Astrocyte (in vitro differentiated cells and primary cell): ENCODE measurements around the gene IMMP2L. TPM values are rescaled to one million over a fixed set of nuclear protein-coding genes. Genes with fewer than 3 reads are reported as not detected.

Source experiments
- DNase-seq: peaks from one replicate; pipeline ENCODE4 v3.0.0-alpha.2; 2010; ENCODE audit warnings: low read depth
- FAIRE-seq: peaks from 2 replicates; lab custom pipeline; 2011; peaks lifted over from hg19 to GRCh38; lab: Jason Lieb, UNC
- H2AFZ ChIP-seq: 2 replicates; pipeline ENCODE4 v1.6.0; 2012; ENCODE audit warnings: low read depth, low read length, inconsistent platforms
- H3K27ac ChIP-seq: 2 replicates; pipeline ENCODE4 v1.5.1; 2011; ENCODE audit warnings: low read depth, low read length, inconsistent platforms
- H3K27me3 ChIP-seq: 2 replicates; pipeline ENCODE4 v1.6.0; 2011; ENCODE audit warnings: low read length, inconsistent platforms; ENCODE audit not compliant: insufficient read depth
- H3K36me3 ChIP-seq: 2 replicates; pipeline ENCODE4 v1.5.1; 2011; ENCODE audit warnings: low read length, inconsistent platforms; ENCODE audit not compliant: insufficient read depth
- H3K4me1 ChIP-seq: 2 replicates; pipeline ENCODE4 v1.5.1; 2011; ENCODE audit warnings: low read length, inconsistent platforms; ENCODE audit not compliant: insufficient read depth
- H3K4me2 ChIP-seq: 2 replicates; pipeline ENCODE4 v1.6.0; 2012; ENCODE audit warnings: low read length, inconsistent platforms
- H3K4me3 ChIP-seq: 2 replicates; pipeline ENCODE4 v1.5.1; 2011; ENCODE audit warnings: low read depth, mild to moderate bottlenecking, low read length, inconsistent platforms; ENCODE audit not compliant: insufficient read depth
- H3K79me2 ChIP-seq: 2 replicates; pipeline ENCODE4 v1.6.0; 2012; ENCODE audit warnings: mild to moderate bottlenecking, low read length, inconsistent platforms; ENCODE audit not compliant: insufficient read depth
- H3K9ac ChIP-seq: 2 replicates; pipeline ENCODE4 v1.6.0; 2012; ENCODE audit warnings: mild to moderate bottlenecking, low read length, inconsistent platforms
- H3K9me3 ChIP-seq: 2 replicates; pipeline ENCODE4 v1.5.1; 2012; ENCODE audit warnings: low read depth, mild to moderate bottlenecking, low read length, inconsistent platforms; ENCODE audit not compliant: insufficient read depth
- H4K20me1 ChIP-seq: 2 replicates; pipeline ENCODE4 v1.6.0; 2012; ENCODE audit warnings: low read length, inconsistent platforms; ENCODE audit not compliant: insufficient read depth
- H3K27ac Mint-ChIP-seq: one replicate; pipeline ENCODE4 v1.8.0; 2021; ENCODE audit warnings: mild to moderate bottlenecking, mixed read lengths; ENCODE audit not compliant: unreplicated experiment
- H3K27me3 Mint-ChIP-seq: one replicate; pipeline ENCODE4 v1.8.0; 2021; ENCODE audit warnings: low read depth, mixed read lengths; ENCODE audit not compliant: unreplicated experiment
- H3K36me3 Mint-ChIP-seq: one replicate; pipeline ENCODE4 v1.8.0; 2021; ENCODE audit warnings: low read depth, mixed read lengths; ENCODE audit not compliant: unreplicated experiment
- H3K4me1 Mint-ChIP-seq: one replicate; pipeline ENCODE4 v1.8.0; 2021; ENCODE audit warnings: low read depth, mixed read lengths; ENCODE audit not compliant: unreplicated experiment
- H3K4me3 Mint-ChIP-seq: one replicate; pipeline ENCODE4 v1.8.0; 2021; ENCODE audit warnings: mild to moderate bottlenecking, moderate library complexity, mixed read lengths; ENCODE audit not compliant: unreplicated experiment
- H3K9me3 Mint-ChIP-seq: one replicate; pipeline ENCODE4 v1.8.0; 2021; ENCODE audit warnings: mild to moderate bottlenecking, mixed read lengths; ENCODE audit not compliant: unreplicated experiment
- EZH2 ChIP-seq: IDR thresholded peaks from 2 replicates; pipeline ENCODE4 v1.6.1; 2012; ENCODE audit warnings: mild to moderate bottlenecking, low read length, inconsistent platforms; ENCODE audit not compliant: insufficient read depth
- total RNA-seq: library from RNA; stranded (reverse); gene quantifications from 2 replicates; pipeline ENCODE4 v1.2.1, GENCODE V29; 2021
- TF ChIP-seq, protein P1 (sequence below): IDR thresholded peaks from 2 replicates; pipeline ENCODE4 v1.5.1; 2011; ENCODE audit warnings: low read depth, mild to moderate bottlenecking, inconsistent platforms, low read length, moderate library complexity; ENCODE audit not compliant: insufficient read depth

Gene IMMP2L
- total RNA-seq, 1 donor from 2014 or later, result 13.8 TPM

DNA sequence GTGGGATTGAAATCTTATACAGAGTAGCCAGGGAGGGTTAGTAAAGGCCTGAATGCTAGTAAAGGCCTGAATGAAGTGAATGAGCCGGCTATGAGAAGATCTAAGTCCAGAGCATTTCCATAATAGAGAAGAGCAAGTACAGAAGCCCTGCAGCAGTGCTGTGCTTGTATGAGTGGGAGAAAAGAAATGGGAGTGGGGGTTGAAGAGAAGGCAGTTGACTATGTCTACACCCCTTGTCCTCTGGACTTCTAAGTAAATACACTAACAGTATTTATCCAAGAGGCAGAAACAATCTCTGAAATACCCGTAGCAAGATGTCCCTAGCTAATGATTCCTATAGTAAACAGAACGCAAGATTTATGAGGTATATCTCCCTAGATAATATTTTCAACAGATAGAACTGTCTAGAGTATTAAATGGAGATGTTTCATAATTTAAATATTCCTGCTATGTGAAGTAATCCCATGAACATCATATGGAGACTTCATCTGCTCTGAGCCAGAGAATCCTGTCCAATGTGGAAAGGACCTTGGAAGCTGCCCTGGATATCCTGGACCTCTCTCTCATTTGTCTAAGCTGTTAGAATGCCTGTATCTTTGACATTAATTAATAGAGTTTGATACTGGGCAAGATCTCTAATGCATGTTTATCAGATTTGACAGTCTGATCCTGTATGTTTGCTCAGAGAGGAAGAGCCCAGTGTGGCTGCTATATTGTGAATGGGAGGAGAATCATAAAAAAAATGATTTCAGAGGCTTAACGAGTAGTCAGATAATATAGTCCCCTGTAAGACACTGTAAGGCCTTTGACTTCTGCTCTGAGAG lies 299.8 kb downstream of the IMMP2L start:
- Histone ChIP-seq H3K9me3 (no peaks in the 10 kb centered on the region), H3K4me3 (no peak overlapping the region), H3K36me3 (no peaks in the 10 kb centered on the region), H3K4me1 (no peaks in the 10 kb centered on the region), H3K4me2 (no peak overlapping the region), H2AFZ (no peak overlapping the region), H3K79me2 (no peaks in the 10 kb centered on the region), H3K9ac (no peak overlapping the region), H3K27me3 (no peaks in the 10 kb centered on the region), H4K20me1 (no peaks in the 10 kb centered on the region), H3K27ac (no peak overlapping the region)
- TF ChIP-seq, protein P1, sequence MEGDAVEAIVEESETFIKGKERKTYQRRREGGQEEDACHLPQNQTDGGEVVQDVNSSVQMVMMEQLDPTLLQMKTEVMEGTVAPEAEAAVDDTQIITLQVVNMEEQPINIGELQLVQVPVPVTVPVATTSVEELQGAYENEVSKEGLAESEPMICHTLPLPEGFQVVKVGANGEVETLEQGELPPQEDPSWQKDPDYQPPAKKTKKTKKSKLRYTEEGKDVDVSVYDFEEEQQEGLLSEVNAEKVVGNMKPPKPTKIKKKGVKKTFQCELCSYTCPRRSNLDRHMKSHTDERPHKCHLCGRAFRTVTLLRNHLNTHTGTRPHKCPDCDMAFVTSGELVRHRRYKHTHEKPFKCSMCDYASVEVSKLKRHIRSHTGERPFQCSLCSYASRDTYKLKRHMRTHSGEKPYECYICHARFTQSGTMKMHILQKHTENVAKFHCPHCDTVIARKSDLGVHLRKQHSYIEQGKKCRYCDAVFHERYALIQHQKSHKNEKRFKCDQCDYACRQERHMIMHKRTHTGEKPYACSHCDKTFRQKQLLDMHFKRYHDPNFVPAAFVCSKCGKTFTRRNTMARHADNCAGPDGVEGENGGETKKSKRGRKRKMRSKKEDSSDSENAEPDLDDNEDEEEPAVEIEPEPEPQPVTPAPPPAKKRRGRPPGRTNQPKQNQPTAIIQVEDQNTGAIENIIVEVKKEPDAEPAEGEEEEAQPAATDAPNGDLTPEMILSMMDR, result no peak
- TF ChIP-seq EZH2, result no peak
- no peaks in the 10 kb centered on the region for H3K36me3 Mint-ChIP-seq
- no peaks in the 10 kb centered on the region for H3K27me3 Mint-ChIP-seq
- DNase-seq (no peak), FAIRE-seq (no peak)
- no peak overlapping the region for H3K4me3 Mint-ChIP-seq
- H3K9me3 Mint-ChIP-seq, result no peaks in the 10 kb centered on the region
- peak overlapping the region; percentile 22 for H3K27ac Mint-ChIP-seq
- peaks cover 32% of the 10 kb centered on the region for H3K4me1 Mint-ChIP-seq

- Mint-ChIP-seq H3K9me3 (no peaks in the 10 kb centered on the region), H3K4me3 (no peak overlapping the region), H3K27me3 (no peaks in the 10 kb centered on the region), H3K27ac (peak overlapping the region; percentile 8), H3K36me3 (no peaks in the 10 kb centered on the region), H3K4me1 (peaks cover 23% of the 10 kb centered on the region)
- Histone ChIP-seq H3K27ac (no peak overlapping the region), H2AFZ (no peak overlapping the region), H3K36me3 (no peaks in the 10 kb centered on the region), H3K27me3 (no peaks in the 10 kb centered on the region), H3K9me3 (no peaks in the 10 kb centered on the region), H3K79me2 (no peaks in the 10 kb centered on the region), H3K4me3 (no peak overlapping the region), H4K20me1 (no peaks in the 10 kb centered on the region), H3K9ac (no peak overlapping the region), H3K4me2 (peak overlapping the region; percentile 24), H3K4me1 (no peaks in the 10 kb centered on the region)
- TF ChIP-seq EZH2, result no peak
- TF ChIP-seq, protein P1, result no peak
- FAIRE-seq (no peak), DNase-seq (no peak)
Observed at GRCh38 chr7:111261496-111261895, 300.8 kb downstream of the IMMP2L start.

GRCh38 chr7:111259991-111260390 lies 302.3 kb downstream of the IMMP2L start:
- no peaks in the 10 kb centered on the region for H3K9me3 Mint-ChIP-seq
- H3K4me2 ChIP-seq, result no peak overlapping the region

More at GRCh38 chr7:111259991-111260390, 302.3 kb downstream of the IMMP2L start:
- FAIRE-seq (no peak), DNase-seq (no peak)
- Mint-ChIP-seq H3K36me3 (no peaks in the 10 kb centered on the region), H3K4me1 (peaks cover 12% of the 10 kb centered on the region), H3K27me3 (no peaks in the 10 kb centered on the region), H3K27ac (no peak overlapping the region), H3K4me3 (no peak overlapping the region)
- H3K79me2 ChIP-seq, result no peaks in the 10 kb centered on the region
- no peak overlapping the region for H3K27ac ChIP-seq
- no peak for TF ChIP-seq EZH2
- TF ChIP-seq, protein P1, result no peak
- H3K9me3 ChIP-seq, result no peaks in the 10 kb centered on the region
- no peak overlapping the region for H3K4me3 ChIP-seq
- no peak overlapping the region for H3K9ac ChIP-seq
- H3K4me1 ChIP-seq, result no peaks in the 10 kb centered on the region
- H3K27me3 ChIP-seq, result no peaks in the 10 kb centered on the region
- H2AFZ ChIP-seq, result no peak overlapping the region
- H3K36me3 ChIP-seq, result no peaks in the 10 kb centered on the region
- no peaks in the 10 kb centered on the region for H4K20me1 ChIP-seq
